HEK293 (cell line): Measurements from ENCODE around the gene WWOX.

ENCODE experiments used
- INSM2 ChIP-seq: fragments of 450-650 bp; formaldehyde crosslinking; IDR thresholded peaks from 2 replicates; pipeline ENCODE4 v1.5.1; 2016; ENCODE audit warnings: missing biosample characterization, missing genetic modification characterization
- PATZ1 ChIP-seq: fragments of 450-650 bp; formaldehyde crosslinking; IDR thresholded peaks from 2 replicates; pipeline ENCODE4 v1.5.1; 2016; ENCODE audit warnings: missing biosample characterization, missing genetic modification characterization
- PBX3 ChIP-seq: sonication (generic); formaldehyde crosslinking; IDR thresholded peaks from 2 replicates; pipeline ENCODE4 v1.8.1; 2022; ENCODE audit warnings: mild to moderate bottlenecking, moderate library complexity, missing genetic modification reagents
- SP2 ChIP-seq: fragments of 450-650 bp; formaldehyde crosslinking; IDR thresholded peaks from 2 replicates; pipeline ENCODE4 v1.5.1; 2016; ENCODE audit warnings: missing biosample characterization, missing genetic modification characterization
- TCF7L2 ChIP-seq: IDR thresholded peaks from 2 replicates; pipeline ENCODE4 v1.6.1; 2011; ENCODE audit warnings: low read depth, mild to moderate bottlenecking, inconsistent platforms, low read length, moderate library complexity, borderline replicate concordance
- YY1 ChIP-seq: fragments of 450-650 bp; formaldehyde crosslinking; IDR thresholded peaks from 2 replicates; pipeline ENCODE4 v1.5.1; 2018; ENCODE audit warnings: missing biosample characterization, missing genetic modification characterization
- ZBTB11 ChIP-seq: fragments of 450-650 bp; formaldehyde crosslinking; conservative IDR thresholded peaks from 2 replicates; pipeline ENCODE4 v1.5.1; 2016; ENCODE audit warnings: low read depth, missing biosample characterization, missing genetic modification characterization
- ZNF24 ChIP-seq: fragments of 450-650 bp; formaldehyde crosslinking; IDR thresholded peaks from 2 replicates; pipeline ENCODE4 v1.5.1; 2016; ENCODE audit warnings: missing biosample characterization, missing genetic modification characterization
- ZNF274 ChIP-seq, 2 experiments: fragments of 200-500 bp in 1 of 2; fragments of 450-650 bp in 1 of 2; sonication (Bioruptor generic) in 1 of 2; formaldehyde crosslinking in 1 of 2; IDR thresholded peaks; 2 replicates each; pipeline versions ENCODE4 v1.5.1 to v1.6.1; 2014 to 2016; ENCODE audit warnings: borderline replicate concordance in 1 of 2, inconsistent platforms in 1 of 2, low read length in 1 of 2, missing biosample characterization in 1 of 2, missing genetic modification characterization in 1 of 2
- TF ChIP-seq, protein P1 (sequence below): fragments of 450-650 bp; formaldehyde crosslinking; IDR thresholded peaks from 2 replicates; pipeline ENCODE4 v1.5.1; 2016; ENCODE audit warnings: missing biosample characterization, missing genetic modification characterization

GRCh38 chr16:78656887-78657286, 557.4 kb downstream of the WWOX start:
- no peak for TF ChIP-seq TCF7L2
- TF ChIP-seq YY1 (tag by site-specific recombination): no peak
- TF ChIP-seq ZNF274 (IDR thresholded peaks at IDR 0.05; ENCODE audit: low read length): no peak
- TF ChIP-seq ZNF274 (tag by site-specific recombination; IDR thresholded peaks at IDR 0.05; ENCODE audit: borderline replicate concordance): no peak
- no peak for TF ChIP-seq PBX3 (CRISPR knock-in tag)
- TF ChIP-seq PATZ1 (tag by site-specific recombination): no peak
- no peak for TF ChIP-seq SP2 (tag by site-specific recombination)
- TF ChIP-seq, protein P1, sequence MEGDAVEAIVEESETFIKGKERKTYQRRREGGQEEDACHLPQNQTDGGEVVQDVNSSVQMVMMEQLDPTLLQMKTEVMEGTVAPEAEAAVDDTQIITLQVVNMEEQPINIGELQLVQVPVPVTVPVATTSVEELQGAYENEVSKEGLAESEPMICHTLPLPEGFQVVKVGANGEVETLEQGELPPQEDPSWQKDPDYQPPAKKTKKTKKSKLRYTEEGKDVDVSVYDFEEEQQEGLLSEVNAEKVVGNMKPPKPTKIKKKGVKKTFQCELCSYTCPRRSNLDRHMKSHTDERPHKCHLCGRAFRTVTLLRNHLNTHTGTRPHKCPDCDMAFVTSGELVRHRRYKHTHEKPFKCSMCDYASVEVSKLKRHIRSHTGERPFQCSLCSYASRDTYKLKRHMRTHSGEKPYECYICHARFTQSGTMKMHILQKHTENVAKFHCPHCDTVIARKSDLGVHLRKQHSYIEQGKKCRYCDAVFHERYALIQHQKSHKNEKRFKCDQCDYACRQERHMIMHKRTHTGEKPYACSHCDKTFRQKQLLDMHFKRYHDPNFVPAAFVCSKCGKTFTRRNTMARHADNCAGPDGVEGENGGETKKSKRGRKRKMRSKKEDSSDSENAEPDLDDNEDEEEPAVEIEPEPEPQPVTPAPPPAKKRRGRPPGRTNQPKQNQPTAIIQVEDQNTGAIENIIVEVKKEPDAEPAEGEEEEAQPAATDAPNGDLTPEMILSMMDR (tag by site-specific recombination): no peak
- no peak for TF ChIP-seq ZNF24 (tag by site-specific recombination)
- TF ChIP-seq INSM2 (tag by site-specific recombination): no peak
- TF ChIP-seq ZBTB11 (tag by site-specific recombination): no peak
